ENCODE results near the gene BIRC6. TPM values are rescaled to one million over a fixed set of nuclear protein-coding genes. Genes with fewer than 3 reads are reported as not detected.
A peak's percentile ranks its signal among the peaks of the same experiment; 100 is the strongest.

BIRC6 gene
- polyA plus RNA-seq, 2 of the 4 experiments (the other 2 are of a cell fraction): 21.0 to 111 TPM

DNA sequence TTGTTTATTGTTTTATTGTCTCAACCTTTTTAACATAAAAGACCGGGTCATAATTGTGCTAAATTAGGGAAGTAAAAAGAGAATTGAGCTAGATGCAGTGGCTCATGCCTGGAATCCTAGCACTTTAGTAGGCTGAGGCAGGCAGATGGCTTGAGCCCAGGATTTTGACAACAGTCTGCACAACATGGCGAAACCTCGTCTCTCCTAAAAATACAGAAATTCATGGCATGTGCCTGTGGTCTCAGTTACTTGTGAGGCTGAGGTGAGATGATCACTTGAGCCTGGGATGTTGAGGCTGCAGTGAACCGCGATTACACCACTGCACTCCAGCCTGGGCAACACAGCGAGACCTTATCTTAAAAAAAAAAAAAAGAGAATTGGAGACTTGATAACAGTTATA is 166.9 kb downstream of the BIRC6 start:
- POLR2A ChIA-PET: no interaction called here
- TF ChIP-seq MYC (IDR thresholded peaks at IDR 0.05; ENCODE audit: borderline replicate concordance, low read length) (no peak), ZSCAN20 (CRISPR knock-in tag; IDR thresholded peaks at IDR 0.05) (no peak), NPAS2 (CRISPR knock-in tag; IDR thresholded peaks at IDR 0.05; ENCODE audit: borderline replicate concordance) (no peak), JUN (IDR thresholded peaks at IDR 0.05) (no peak), HOXA7 (CRISPR knock-in tag; IDR thresholded peaks at IDR 0.05) (no peak), SMC3 (IDR thresholded peaks at IDR 0.05) (no peak), JUNB (IDR thresholded peaks at IDR 0.05) (no peak), USF2 (IDR thresholded peaks at IDR 0.05) (no peak), MAZ (IDR thresholded peaks at IDR 0.05; ENCODE audit: borderline replicate concordance, low read depth, low read length) (no peak)
- CTCF ChIA-PET: no interaction called here
- Histone ChIP-seq H3K27ac (no peak overlapping the region), H3K4me2 (no peak overlapping the region), H3K4me3 (no peak overlapping the region), H3K9me3 (no peaks in the 10 kb centered on the region), H3K4me1 (no peaks in the 10 kb centered on the region)
- FAIRE-seq (no peak), DNase-seq (ENCODE audit: low read depth in 1 of 2, low spot score in 1 of 2) (no peak), ATAC-seq (no peak)
- WGBS (ENCODE audit: missing lambda C conversion rate): 86% methylated on average over 6 of the region's 6 CpGs

GRCh38 chr2:32532341-32532740 is 175.5 kb downstream of the BIRC6 start:
- ATAC-seq: no peak
- no peak overlapping the region for H3K4me3 ChIP-seq
- POLR2A ChIA-PET: no interaction called here
- H3K4me2 ChIP-seq: no peak overlapping the region
- H3K4me1 ChIP-seq: no peaks in the 10 kb centered on the region
- FAIRE-seq: no peak
- TF ChIP-seq USF2 (IDR thresholded peaks at IDR 0.05): no peak
- TF ChIP-seq RFX5 (IDR thresholded peaks at IDR 0.05): no peak
- no peak for TF ChIP-seq POLR2AphosphoS2 (conservative IDR thresholded peaks at IDR 0.05; ENCODE audit: low read length)
- TF ChIP-seq HOXA7 (CRISPR knock-in tag; IDR thresholded peaks at IDR 0.05): no peak
- TF ChIP-seq ZNF302 (CRISPR knock-in tag; IDR thresholded peaks at IDR 0.05): no peak
- TF ChIP-seq BCL3 (IDR thresholded peaks at IDR 0.05): no peak
- no peak for TF ChIP-seq TFCP2L1 (CRISPR knock-in tag; IDR thresholded peaks at IDR 0.05)
- no peaks in the 10 kb centered on the region for H3K9me3 ChIP-seq
- CTCF ChIA-PET: interaction anchor here (0.6 to 1.0 kb wide), 3 partner anchors 10 to 857 kb away, joined by 3 to 4 read pairs (median 3); no protein-coding TSS in a partner anchor
- WGBS (ENCODE audit: missing lambda C conversion rate): 94% methylated on average over 2 of the region's 2 CpGs
- DNase-seq (ENCODE audit: low read depth in 1 of 2, low spot score in 1 of 2): no peak
- no peak overlapping the region for H3K27ac ChIP-seq

DNA sequence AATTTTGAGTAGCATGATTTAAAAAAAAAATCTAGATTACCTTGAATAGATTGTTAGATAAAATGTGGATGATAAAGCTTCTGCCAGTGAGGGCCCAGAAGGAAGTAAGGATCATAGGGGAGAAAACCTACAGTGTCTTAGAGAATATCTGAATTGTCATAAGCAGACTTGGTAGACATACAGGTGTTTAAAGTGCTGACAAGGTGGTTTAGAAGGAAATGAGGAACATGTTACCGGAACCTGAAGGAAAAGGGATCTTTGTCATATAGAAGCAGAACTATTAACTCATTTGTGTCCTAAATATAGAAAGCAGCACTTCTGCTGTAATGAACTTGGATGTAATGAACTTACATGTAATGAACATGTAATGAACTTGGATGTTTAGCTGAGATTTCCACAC is 176.1 kb downstream of the BIRC6 start:
- DNase-seq (ENCODE audit: low read depth in 1 of 2, low spot score in 1 of 2) (no peak), ATAC-seq (no peak), FAIRE-seq (no peak)
- no peaks in the 10 kb centered on the region for H3K4me1 ChIP-seq
- peak; percentile 89 for TF ChIP-seq MAFK (IDR thresholded peaks at IDR 0.05; ENCODE audit: partially characterized antibody)
- no peak for TF ChIP-seq CBX8 (IDR thresholded peaks at IDR 0.05)
- 98% methylated on average over 1 of the region's 1 CpG for WGBS (ENCODE audit: missing lambda C conversion rate)
- no peak overlapping the region for H3K4me3 ChIP-seq
- no peak overlapping the region for H3K4me2 ChIP-seq
- POLR2A ChIA-PET: no interaction called here
- no peak overlapping the region for H3K27ac ChIP-seq
- no peaks in the 10 kb centered on the region for H3K9me3 ChIP-seq
- CTCF ChIA-PET: interaction anchor here (0.6 to 1.0 kb wide), 2 partner anchors 10 to 15 kb away, joined by 3 to 4 read pairs; no protein-coding TSS in a partner anchor

- no peak overlapping the region for H3K4me3 ChIP-seq
- FAIRE-seq: no peak
- H3K4me1 ChIP-seq: no peaks in the 10 kb centered on the region
- no peak for TF ChIP-seq NPAS2 (CRISPR knock-in tag; IDR thresholded peaks at IDR 0.05; ENCODE audit: borderline replicate concordance)
- no peak for TF ChIP-seq JUN (IDR thresholded peaks at IDR 0.05)
- no peak for TF ChIP-seq MAZ (IDR thresholded peaks at IDR 0.05; ENCODE audit: borderline replicate concordance, low read depth, low read length)
- TF ChIP-seq EP300 (IDR thresholded peaks at IDR 0.05): no peak
- TF ChIP-seq, protein P1, sequence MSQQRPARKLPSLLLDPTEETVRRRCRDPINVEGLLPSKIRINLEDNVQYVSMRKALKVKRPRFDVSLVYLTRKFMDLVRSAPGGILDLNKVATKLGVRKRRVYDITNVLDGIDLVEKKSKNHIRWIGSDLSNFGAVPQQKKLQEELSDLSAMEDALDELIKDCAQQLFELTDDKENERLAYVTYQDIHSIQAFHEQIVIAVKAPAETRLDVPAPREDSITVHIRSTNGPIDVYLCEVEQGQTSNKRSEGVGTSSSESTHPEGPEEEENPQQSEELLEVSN (IDR thresholded peaks at IDR 0.05; ENCODE audit: borderline replicate concordance, low read depth): no peak
- no peak for TF ChIP-seq SMC3 (IDR thresholded peaks at IDR 0.05)
- no peak for TF ChIP-seq HEYL (CRISPR knock-in tag; IDR thresholded peaks at IDR 0.05)
- no peak for TF ChIP-seq HOXB5 (CRISPR knock-in tag; IDR thresholded peaks at IDR 0.05)
- TF ChIP-seq NFE2L2 (conservative IDR thresholded peaks at IDR 0.05; ENCODE audit: low read length): no peak
- no peak for TF ChIP-seq MAX (IDR thresholded peaks at IDR 0.05)
- no peak for TF ChIP-seq EHF (CRISPR knock-in tag; IDR thresholded peaks at IDR 0.05)
- TF ChIP-seq ELK1 (IDR thresholded peaks at IDR 0.05; ENCODE audit: low read depth, low read length): no peak
- no peak for TF ChIP-seq HOXB13 (CRISPR knock-in tag; IDR thresholded peaks at IDR 0.05; ENCODE audit: low read depth)
- TF ChIP-seq POLR2AphosphoS2 (conservative IDR thresholded peaks at IDR 0.05; ENCODE audit: low read length): no peak
- DNase-seq (ENCODE audit: low read depth in 1 of 2, low spot score in 1 of 2): no peak
- H3K27ac ChIP-seq: no peak overlapping the region
- no peaks in the 10 kb centered on the region for H3K9me3 ChIP-seq
- H3K4me2 ChIP-seq: no peak overlapping the region
- ChIA-PET CTCF (interaction anchor here (0.7 kb wide), 2 partner anchors 74 to 78 kb away, joined by 3 read pairs; no protein-coding TSS in a partner anchor), POLR2A (interaction anchor here (0.6 kb wide), 2 partner anchors 9 to 25 kb away, joined by 4 to 6 read pairs; no protein-coding TSS in a partner anchor)
- ATAC-seq: no peak
- 91% methylated on average over 3 of the region's 3 CpGs for WGBS (ENCODE audit: missing lambda C conversion rate)
Measured at GRCh38 chr2:32534831-32535230, 178.0 kb downstream of the BIRC6 start.
